ENCODE data around the gene ASTL.

Gene ASTL

GRCh38 chr2:96180002-96180401 is 41.7 kb upstream of the ASTL start:
- DNase-seq: no peak
- H3K9me3 ChIP-seq (ENCODE audit: insufficient read depth, low read length, severe bottlenecking): no peaks in the 10 kb centered on the region
- no peak for TF ChIP-seq CTCF (IDR thresholded peaks at IDR 0.05; ENCODE audit: borderline replicate concordance, extremely low read depth, low read length, poor library complexity, severe bottlenecking)
- no peak for TF ChIP-seq EZH2 (IDR thresholded peaks at IDR 0.05; ENCODE audit: borderline replicate concordance, low read depth, low read length, severe bottlenecking)
- no peak for ATAC-seq (ENCODE audit: insufficient read depth, low read depth)
- no peak overlapping the region for H3K4me3 ChIP-seq (ENCODE audit: low read depth in 1 of 2, low read length in 2 of 2)
- H3K27me3 ChIP-seq (ENCODE audit: insufficient read depth, low read length, poor library complexity): no peaks in the 10 kb centered on the region
- no peak overlapping the region for H3K9ac ChIP-seq (ENCODE audit: low read depth, low read length)
- no peak overlapping the region for H2AFZ ChIP-seq (ENCODE audit: low read depth, low read length)
- no peaks in the 10 kb centered on the region for H3K79me2 ChIP-seq (ENCODE audit: insufficient read depth, low read length)
- no peaks in the 10 kb centered on the region for H3K4me1 ChIP-seq (ENCODE audit: insufficient read depth, low read length)
- no peaks in the 10 kb centered on the region; the same call in 1 of the 2 replicates for H4K20me1 ChIP-seq (ENCODE audit: insufficient read depth, low read length)
- peaks cover 10% of the 10 kb centered on the region for H3K36me3 ChIP-seq (ENCODE audit: insufficient read depth, low read length)
- H3K4me2 ChIP-seq (ENCODE audit: insufficient read depth, low read length): no peak overlapping the region
- no peak overlapping the region for H3K27ac ChIP-seq (ENCODE audit: low read length)

GRCh38 chr2:96176661-96177060 is 38.4 kb upstream of the ASTL start:
- TF ChIP-seq EZH2 (IDR thresholded peaks at IDR 0.05; ENCODE audit: borderline replicate concordance, low read depth, low read length, severe bottlenecking) (no peak), CTCF (IDR thresholded peaks at IDR 0.05; ENCODE audit: borderline replicate concordance, extremely low read depth, low read length, poor library complexity, severe bottlenecking) (no peak)
- no peak for ATAC-seq (ENCODE audit: insufficient read depth, low read depth)

GRCh38 chr2:96175951-96176350 is 37.6 kb upstream of the ASTL start:
- no peak overlapping the region for H3K4me2 ChIP-seq (ENCODE audit: insufficient read depth, low read length)
- no peaks in the 10 kb centered on the region for H4K20me1 ChIP-seq (ENCODE audit: insufficient read depth, low read length)
- H3K4me3 ChIP-seq (ENCODE audit: low read depth in 1 of 2, low read length in 2 of 2): no peak overlapping the region
- ATAC-seq (ENCODE audit: insufficient read depth, low read depth) (no peak), DNase-seq (no peak)
- no peaks in the 10 kb centered on the region for H3K4me1 ChIP-seq (ENCODE audit: insufficient read depth, low read length)
- H2AFZ ChIP-seq (ENCODE audit: low read depth, low read length): no peak overlapping the region
- TF ChIP-seq EZH2 (IDR thresholded peaks at IDR 0.05; ENCODE audit: borderline replicate concordance, low read depth, low read length, severe bottlenecking) (no peak), CTCF (IDR thresholded peaks at IDR 0.05; ENCODE audit: borderline replicate concordance, extremely low read depth, low read length, poor library complexity, severe bottlenecking) (no peak)
- no peaks in the 10 kb centered on the region for H3K36me3 ChIP-seq (ENCODE audit: insufficient read depth, low read length)
- H3K27ac ChIP-seq (ENCODE audit: low read length): no peak overlapping the region
- no peaks in the 10 kb centered on the region for H3K27me3 ChIP-seq (ENCODE audit: insufficient read depth, low read length, poor library complexity)
- H3K9me3 ChIP-seq (ENCODE audit: insufficient read depth, low read length, severe bottlenecking): no peaks in the 10 kb centered on the region
- no peak overlapping the region for H3K9ac ChIP-seq (ENCODE audit: low read depth, low read length)
- H3K79me2 ChIP-seq (ENCODE audit: insufficient read depth, low read length): no peaks in the 10 kb centered on the region

More at GRCh38 chr2:96176661-96177060, 38.4 kb upstream of the ASTL start:
- Histone ChIP-seq H2AFZ (ENCODE audit: low read depth, low read length) (no peak overlapping the region), H4K20me1 (ENCODE audit: insufficient read depth, low read length) (no peaks in the 10 kb centered on the region; the same call in 1 of the 2 replicates), H3K4me2 (ENCODE audit: insufficient read depth, low read length) (no peak overlapping the region), H3K36me3 (ENCODE audit: insufficient read depth, low read length) (no peaks in the 10 kb centered on the region), H3K27me3 (ENCODE audit: insufficient read depth, low read length, poor library complexity) (no peaks in the 10 kb centered on the region), H3K27ac (ENCODE audit: low read length) (no peak overlapping the region), H3K79me2 (ENCODE audit: insufficient read depth, low read length) (no peaks in the 10 kb centered on the region), H3K9me3 (ENCODE audit: insufficient read depth, low read length, severe bottlenecking) (no peaks in the 10 kb centered on the region), H3K4me3 (ENCODE audit: low read depth in 1 of 2, low read length in 2 of 2) (no peak overlapping the region), H3K4me1 (ENCODE audit: insufficient read depth, low read length) (no peaks in the 10 kb centered on the region), H3K9ac (ENCODE audit: low read depth, low read length) (no peak overlapping the region)
- DNase-seq: no peak

Measured in DND-41 (cell line).